H1 (cell line): ENCODE measurements around the gene MED31.

ENCODE experiments used
- CHD2 ChIP-seq: IDR thresholded peaks from 2 replicates; pipeline ENCODE4 v1.6.1; 2012; ENCODE audit warnings: low read length, improper control_type of control experiment
- CTCF ChIP-seq, 3 experiments: IDR thresholded peaks; 1 replicate in 2 of 3; 2 replicates in 1 of 3; pipeline versions ENCODE4 v1.5.1 to v1.6.1; 2011; ENCODE audit warnings: low read length in 3 of 3, mild to moderate bottlenecking in 3 of 3, inconsistent platforms in 2 of 3, low read depth in 1 of 3, moderate library complexity in 1 of 3; ENCODE audit not compliant: insufficient read depth in 1 of 3; ENCODE audit errors: control extremely low read depth in 1 of 3
- EGR1 ChIP-seq: IDR thresholded peaks from 2 replicates; pipeline ENCODE4 v1.6.1; 2011; ENCODE audit warnings: low read depth, low read length, borderline replicate concordance
- EZH2 ChIP-seq: fragments of 200-600 bp; sonication (generic); IDR thresholded peaks from 2 replicates; pipeline ENCODE4 v1.7.1; 2012; ENCODE audit warnings: low read depth, mild to moderate bottlenecking, moderate library complexity, low read length, inconsistent platforms; ENCODE audit not compliant: severe bottlenecking
- RAD21 ChIP-seq, 2 experiments: IDR thresholded peaks in 1 of 2; conservative IDR thresholded peaks in 1 of 2; 2 replicates each; pipeline ENCODE4 v1.6.1; 2011; ENCODE audit warnings: low read depth in 2 of 2, low read length in 2 of 2, improper control_type of control experiment in 1 of 2, inconsistent platforms in 1 of 2, mild to moderate bottlenecking in 1 of 2, moderate library complexity in 1 of 2
- RFX5 ChIP-seq: IDR thresholded peaks from 2 replicates; pipeline ENCODE4 v1.6.1; 2011; ENCODE audit warnings: low read depth, low read length, improper control_type of control experiment, borderline replicate concordance
- SIN3A ChIP-seq, 2 experiments: IDR thresholded peaks in 1 of 2; conservative IDR thresholded peaks in 1 of 2; 2 replicates each; pipeline ENCODE4 v1.6.1; 2011 to 2012; ENCODE audit warnings: low read length in 2 of 2, improper control_type of control experiment in 1 of 2, low read depth in 1 of 2, mild to moderate bottlenecking in 1 of 2
- TEAD4 ChIP-seq: IDR thresholded peaks from 2 replicates; pipeline ENCODE4 v1.6.1; 2012; ENCODE audit warnings: low read depth, low read length, inconsistent platforms, mixed read lengths

GRCh38 chr17:6657633-6658287, 6.4 kb upstream of the MED31 start:
- no peak for TF ChIP-seq CTCF (IDR thresholded peaks at IDR 0.05; ENCODE audit: control extremely low read depth in 1 of 3, insufficient read depth in 1 of 3, low read depth in 1 of 3, low read length in 3 of 3)
- no peak for TF ChIP-seq TEAD4
- no peak for TF ChIP-seq SIN3A (conservative IDR thresholded peaks at IDR 0.05 in 1 of 2, IDR thresholded peaks at IDR 0.05 in 1 of 2; ENCODE audit: low read depth in 1 of 2, low read length in 2 of 2)
- TF ChIP-seq CHD2, result no peak
- TF ChIP-seq RFX5, result no peak
- no peak for TF ChIP-seq EZH2
- TF ChIP-seq EGR1, result no peak
- TF ChIP-seq RAD21 (IDR thresholded peaks at IDR 0.05 in 1 of 2, conservative IDR thresholded peaks at IDR 0.05 in 1 of 2; ENCODE audit: low read depth in 2 of 2, low read length in 2 of 2), result no peak
